Heart left ventricle (tissue), 16 donors: Measurements from ENCODE around the gene CASP8. TPM values are rescaled to one million over a fixed set of nuclear protein-coding genes. Genes with fewer than 3 reads are reported as not detected.
A peak's percentile ranks its signal among the peaks of the same experiment; 100 is the strongest.

Source experiments
- ATAC-seq, 4 donors: fragments of 200-7000 bp; cut with Tn5 transposase; one replicate each; pipeline ENCODE4 v1.9.1; 2020 to 2022; ENCODE audit warnings: moderate library complexity in 4 of 4, mild to moderate bottlenecking in 3 of 4, moderate number of reproducible peaks in 1 of 4
- DNase-seq, 5 donors: peaks; one replicate each; pipeline ENCODE4 v3.0.0-alpha.2; 2020
- H3K27ac ChIP-seq, 12 donors: fragments of 200-600 bp; sonication (generic) in 4 of 12; one replicate each; pipeline versions ENCODE4 v1.5.0 to v1.8.0; 2016 to 2022; ENCODE audit warnings: mild to moderate bottlenecking in 2 of 12
- H3K27me3 ChIP-seq, 9 donors: fragments of 200-600 bp; sonication (generic) in 2 of 9; one replicate each; pipeline versions ENCODE4 v1.5.1 to v1.8.0; 2016 to 2022; ENCODE audit warnings: mild to moderate bottlenecking in 3 of 9
- H3K36me3 ChIP-seq, 9 donors: fragments of 200-600 bp; sonication (generic) in 2 of 9; one replicate each; pipeline versions ENCODE4 v1.5.0 to v1.8.0; 2018 to 2022; ENCODE audit warnings: mild to moderate bottlenecking in 2 of 9
- H3K4me1 ChIP-seq, 12 donors: fragments of 200-600 bp; sonication (generic) in 4 of 12; one replicate each; pipeline versions ENCODE4 v1.5.0 to v1.8.0; 2016 to 2022; ENCODE audit warnings: mild to moderate bottlenecking in 3 of 12
- H3K4me3 ChIP-seq, 12 donors: fragments of 200-600 bp; sonication (generic) in 4 of 12; one replicate each; pipeline versions ENCODE4 v1.5.0 to v1.8.0; 2017 to 2022; ENCODE audit warnings: mild to moderate bottlenecking in 9 of 12, moderate library complexity in 4 of 12
- H3K9me3 ChIP-seq, 12 donors: fragments of 200-600 bp; sonication (generic) in 4 of 12; one replicate each; pipeline versions ENCODE4 v1.5.0 to v1.8.0; 2016 to 2022; ENCODE audit warnings: mild to moderate bottlenecking in 1 of 12
- POLR2A ChIP-seq, 2 donors: fragments of 450-650 bp; IDR thresholded peaks; one replicate each; pipeline ENCODE4 v1.6.1; 2017; ENCODE audit warnings: antibody characterized with exemption in 2 of 2, mild to moderate bottlenecking in 2 of 2, moderate library complexity in 2 of 2
- whole genome bisulfite sequencing, 4 donors: extraction: QIAGEN DNeasy Blood & Tissue Kit in 2 of 4; methylation state at CpG; one replicate each; pipeline versions ENCODE4 v1.1.5 to v1.1.7; 2013 to 2018; 5-methylcytosine and 5-hydroxymethylcytosine counted together
- intact Hi-C, 10 donors: fragments of 100-400 bp; cut with DNase I; formaldehyde crosslinking; loops; one replicate each; pipeline versions ENCODE4 v1.11.1 to v1.14.2; 2022
- polyA plus RNA-seq, 2 donors: library from polyadenylated mRNA; stranded (reverse); fragments of 200-250 nt; gene quantifications; one replicate each; pipeline ENCODE4 v1.2.3, GENCODE V29; 2013
- total RNA-seq, 9 donors: library from RNA; depleted of rRNA in 2 of 9; stranded (reverse); fragments of >200 nt in 2 of 9; fragmentation: NEBNext Ultra II Directional in 3 of 9; extraction: Animal tissue kit (Norgen Biotek cat#: 25700) in 3 of 9; gene quantifications; one replicate each; pipeline versions ENCODE4 v1.1.0 to v1.2.4, GENCODE V29; 2016 to 2023
- TF ChIP-seq, protein P1 (sequence below), 12 donors: fragments of 200-600 bp; sonication (generic) in 4 of 12; IDR thresholded peaks; one replicate each; pipeline versions ENCODE4 v1.5.0 to v1.8.0; 2018 to 2022; ENCODE audit warnings: antibody characterized with exemption in 12 of 12, mild to moderate bottlenecking in 5 of 12
- donor health status: ischemic (EF 13 %, LVEDD 7.1; RV severe dilation, severe dysfunction).
- donor health status: healthy with polysubstance abuse.
- donor health status: DM: no; HTN: yes; CAD: no.
- donor health status: DM: no; HTN: no; CAD: no.
- donor health status: ischemic (EF 25% LVEDD 6.9; RV normal size, moderate dysfunction).
- donor health status: ischemic (EF 25% LVEDD 5.7; RV mildly dilated, moderate dysfunction).
- donor health status: healthy.
- donor health status: DM: yes; HTN: yes; CAD: no.
- donor health status: ischemic (EF 35%, LVEDD 5.7; RV mildly dilated, moderate dysfunction).
- donor health status: nonischemic (EF 11% LVEDD 7.7; RV severe dilation, severe dysfunction).
- donor health status: DM: yes; HTN: yes; CAD: no.
- donor health status: PGD.
- donor health status: ischemic (EF 29% LVEDD 5.4; RV normal size, mild dysfunction).
- donor health status: nonischemic (EF 23%, LVEDD 6.1; RV moderate dilation, normal function).

CASP8 gene
- total and polyA plus RNA-seq, 11 donors, result 1.8 to 15.7 (median 2.9) TPM

DNA sequence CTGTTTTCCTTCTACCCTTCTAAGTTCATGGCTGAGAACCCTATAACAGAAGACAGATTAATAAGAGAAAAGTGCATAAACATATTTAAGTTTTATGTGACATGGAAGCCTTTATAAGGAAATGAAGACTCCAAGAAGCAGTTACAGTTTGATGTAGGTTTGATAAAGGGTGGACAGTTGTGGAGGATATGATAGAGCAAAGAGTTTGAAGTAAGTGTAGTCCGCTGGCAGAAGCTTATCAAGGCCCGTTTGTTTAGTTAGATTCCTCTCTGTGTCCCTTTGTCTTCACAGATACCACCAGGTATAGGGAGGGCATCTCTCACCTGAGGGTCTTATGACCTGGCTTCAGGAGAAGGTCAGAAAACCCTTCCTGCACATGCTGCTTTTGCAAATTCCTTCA is 10.4 kb upstream of the CASP8 start:
- DNase-seq (no peak), ATAC-seq (no peak)
- no peak for TF ChIP-seq POLR2A (IDR thresholded peaks at IDR 0.05)
- TF ChIP-seq, protein P1, sequence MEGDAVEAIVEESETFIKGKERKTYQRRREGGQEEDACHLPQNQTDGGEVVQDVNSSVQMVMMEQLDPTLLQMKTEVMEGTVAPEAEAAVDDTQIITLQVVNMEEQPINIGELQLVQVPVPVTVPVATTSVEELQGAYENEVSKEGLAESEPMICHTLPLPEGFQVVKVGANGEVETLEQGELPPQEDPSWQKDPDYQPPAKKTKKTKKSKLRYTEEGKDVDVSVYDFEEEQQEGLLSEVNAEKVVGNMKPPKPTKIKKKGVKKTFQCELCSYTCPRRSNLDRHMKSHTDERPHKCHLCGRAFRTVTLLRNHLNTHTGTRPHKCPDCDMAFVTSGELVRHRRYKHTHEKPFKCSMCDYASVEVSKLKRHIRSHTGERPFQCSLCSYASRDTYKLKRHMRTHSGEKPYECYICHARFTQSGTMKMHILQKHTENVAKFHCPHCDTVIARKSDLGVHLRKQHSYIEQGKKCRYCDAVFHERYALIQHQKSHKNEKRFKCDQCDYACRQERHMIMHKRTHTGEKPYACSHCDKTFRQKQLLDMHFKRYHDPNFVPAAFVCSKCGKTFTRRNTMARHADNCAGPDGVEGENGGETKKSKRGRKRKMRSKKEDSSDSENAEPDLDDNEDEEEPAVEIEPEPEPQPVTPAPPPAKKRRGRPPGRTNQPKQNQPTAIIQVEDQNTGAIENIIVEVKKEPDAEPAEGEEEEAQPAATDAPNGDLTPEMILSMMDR (IDR thresholded peaks at IDR 0.05), result no peak
- intact Hi-C loops, result loop anchor here in 2 of 10 donors (10.0 kb wide), 2 partner anchors 205 to 215 kb away; partner anchors contain the start of genes STRADB (in 1 of the 2) and TRAK2 (in 1 of the 2)
- Histone ChIP-seq H3K36me3 (no peaks in the 10 kb centered on the region), H3K27me3 (no peaks in the 10 kb centered on the region), H3K27ac (no peak overlapping the region), H3K4me1 (peaks cover 0 to 33% (median 0%) of the 10 kb centered on the region in 12 donors), H3K9me3 (no peaks in the 10 kb centered on the region), H3K4me3 (no peak overlapping the region)
- WGBS, 4 donors, result 63 to 82% (median 82%) methylated on average over 2 of the region's 2 CpGs

DNA sequence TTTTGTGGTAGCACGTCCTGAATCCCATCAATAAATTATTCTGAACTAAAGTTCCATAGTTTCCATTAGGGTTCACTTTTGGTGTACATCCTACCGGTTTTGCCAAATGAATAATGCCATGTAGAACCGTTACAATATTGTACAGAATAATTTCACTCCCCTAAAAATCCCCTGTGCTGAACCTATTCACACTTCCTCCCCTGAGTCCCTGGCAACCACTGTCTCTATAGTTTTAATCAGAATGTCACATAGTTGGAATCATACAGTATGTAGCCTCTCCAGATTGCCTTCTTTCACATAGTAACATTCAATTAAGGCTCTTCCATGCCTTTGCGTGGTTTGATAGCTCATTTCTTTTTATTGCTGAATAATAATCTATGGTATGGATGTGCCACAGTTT is 9.6 kb upstream of the CASP8 start:
- ATAC-seq, result no peak
- Histone ChIP-seq H3K4me1 (peaks cover 0 to 32% (median 0%) of the 10 kb centered on the region in 12 donors), H3K27ac (no peak overlapping the region), H3K9me3 (no peaks in the 10 kb centered on the region), H3K36me3 (no peaks in the 10 kb centered on the region), H3K4me3 (no peak overlapping the region), H3K27me3 (no peaks in the 10 kb centered on the region)
- whole genome bisulfite sequencing, 4 donors, result 92 to 94% (median 93%) methylated on average over 4 of the region's 4 CpGs
- DNase-seq, result no peak
- intact Hi-C loops, result loop anchor here in 1 of 10 donors (10.0 kb wide), 1 partner anchor 214 kb away; no protein-coding TSS in a partner anchor
- no peak for TF ChIP-seq POLR2A (IDR thresholded peaks at IDR 0.05)

DNA sequence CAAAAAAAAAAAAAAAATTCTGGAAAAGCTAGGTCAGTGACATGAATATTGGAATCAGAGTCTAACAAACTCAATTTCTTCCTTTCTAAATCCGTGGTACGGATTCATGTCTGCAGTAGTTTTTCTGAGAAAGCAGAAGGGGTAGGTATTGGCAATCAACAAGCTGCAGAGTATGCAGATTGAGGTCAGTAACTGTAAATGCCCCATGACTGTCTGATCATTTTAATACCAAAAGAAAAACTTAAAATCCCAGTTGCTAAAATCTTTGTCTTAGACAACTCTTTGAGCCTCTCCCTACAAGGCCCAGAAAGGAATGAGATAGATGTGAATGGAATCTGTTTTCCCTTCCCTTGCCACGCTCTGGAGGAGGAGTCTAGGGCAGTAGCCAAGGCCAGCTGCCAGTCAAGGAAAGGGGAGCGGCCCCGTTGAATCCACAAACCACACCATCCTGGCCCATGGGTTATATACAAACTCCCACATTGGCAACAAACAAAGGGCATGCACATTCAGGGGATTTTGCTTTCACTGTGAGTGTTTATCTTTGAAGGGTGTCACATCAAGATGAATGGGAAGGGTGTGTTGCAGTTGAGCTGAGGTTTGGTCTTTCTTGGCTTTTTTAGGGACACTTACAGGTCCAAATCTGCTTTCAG is 6.1 kb upstream of the CASP8 start:
- DNase-seq, result no peak
- Histone ChIP-seq H3K36me3 (no peaks in the 10 kb centered on the region), H3K9me3 (no peaks in the 10 kb centered on the region), H3K27me3 (no peaks in the 10 kb centered on the region), H3K27ac (peak overlapping the region in 1 of 12 donors; percentile 53), H3K4me3 (no peak overlapping the region), H3K4me1 (peaks cover 0 to 49% (median 2%) of the 10 kb centered on the region in 12 donors)
- TF ChIP-seq, protein P1 (IDR thresholded peaks at IDR 0.05), result no peak
- no peak for TF ChIP-seq POLR2A (IDR thresholded peaks at IDR 0.05)
- no peak for ATAC-seq
- intact Hi-C loops, result loop anchor here in 1 of 10 donors (10.0 kb wide), 1 partner anchor 211 kb away; no protein-coding TSS in a partner anchor
- WGBS, 4 donors, result 58 to 69% (median 66%) methylated on average over 5 of the region's 5 CpGs

DNA sequence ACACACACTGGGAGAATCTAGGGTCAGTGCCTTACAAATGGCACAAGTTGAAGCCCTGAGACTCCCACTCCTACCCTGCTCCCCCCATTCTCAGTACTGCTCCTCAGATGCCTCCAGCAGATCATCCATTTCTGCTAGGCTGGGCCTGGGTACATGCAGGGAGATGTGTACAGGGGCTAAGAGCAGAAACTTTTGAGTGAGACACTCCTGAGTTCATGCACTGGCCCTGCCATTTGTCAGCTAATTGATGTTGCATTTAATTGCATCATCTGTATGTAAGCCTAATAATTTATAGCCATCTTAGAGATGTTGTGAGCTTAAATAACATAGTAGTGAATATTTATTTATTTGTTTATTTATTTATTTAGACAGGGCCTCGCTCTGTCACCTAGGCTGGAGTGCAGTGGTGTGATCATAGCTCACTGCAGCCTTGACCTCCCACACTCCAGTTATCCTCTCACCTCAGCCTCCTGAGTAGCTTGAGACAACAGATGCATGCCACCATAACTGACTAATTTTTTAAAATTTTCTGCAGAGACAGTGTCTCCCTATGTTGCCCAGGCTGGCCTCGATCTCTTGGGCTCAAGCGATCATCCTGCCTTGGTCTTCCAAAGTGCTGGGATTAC is 4.8 kb upstream of the CASP8 start:
- DNase-seq (no peak), ATAC-seq (no peak)
- intact Hi-C loops, result loop anchor here in 1 of 10 donors (10.0 kb wide), 1 partner anchor 209 kb away; no protein-coding TSS in a partner anchor
- peak overlapping the region in 1 of 12 donors; percentile 97 for H3K27ac ChIP-seq
- H3K4me3 ChIP-seq, result no peak overlapping the region
- H3K9me3 ChIP-seq, result no peaks in the 10 kb centered on the region
- H3K36me3 ChIP-seq, result no peaks in the 10 kb centered on the region
- H3K4me1 ChIP-seq, result peaks cover 0 to 62% (median 4%) of the 10 kb centered on the region in 12 donors
- TF ChIP-seq, protein P1 (IDR thresholded peaks at IDR 0.05), result no peak
- TF ChIP-seq POLR2A (IDR thresholded peaks at IDR 0.05), result no peak
- 95 to 99% (median 97%) methylated on average over 3 of the region's 3 CpGs for WGBS, 4 donors
- no peaks in the 10 kb centered on the region for H3K27me3 ChIP-seq
